Activated CD4-positive, alpha-beta T cell treated with anti-CD3 and anti-CD28 coated beads for 24 hours (primary cell): Measurements from ENCODE around the gene ACACA.

Source experiments
- DNase-seq, 2 donors: peaks; one replicate each; pipeline ENCODE4 v3.0.0-alpha.2; 2020; ENCODE audit warnings: low read depth in 2 of 2

The ACACA gene

GRCh38 chr17:37231887-37232286 lies 174.7 kb downstream of the ACACA start:
- no peak for DNase-seq

- no peak for DNase-seq
Observed at GRCh38 chr17:37230633-37231032, 176.0 kb downstream of the ACACA start.

- no peak for DNase-seq
Observed at GRCh38 chr17:37225465-37225864, 181.2 kb downstream of the ACACA start.

GRCh38 chr17:37221865-37222264 lies 184.8 kb downstream of the ACACA start:
- no peak for DNase-seq

- DNase-seq: no peak
Observed at GRCh38 chr17:37220607-37220953, 186.1 kb downstream of the ACACA start.

GRCh38 chr17:37219876-37220606 lies 186.6 kb downstream of the ACACA start:
- no peak for DNase-seq

- no peak for DNase-seq
Observed at GRCh38 chr17:37218849-37219248, 187.8 kb downstream of the ACACA start.

- DNase-seq: no peak
Observed at GRCh38 chr17:37214416-37214815, 192.2 kb downstream of the ACACA start.

GRCh38 chr17:37213927-37214326 lies 192.7 kb downstream of the ACACA start:
- no peak for DNase-seq

GRCh38 chr17:37212179-37212578 lies 194.5 kb downstream of the ACACA start:
- DNase-seq: no peak

- DNase-seq: no peak
Observed at GRCh38 chr17:37211136-37211535, 195.5 kb downstream of the ACACA start.

- no peak for DNase-seq
Observed at GRCh38 chr17:37207103-37207502, 199.5 kb downstream of the ACACA start.

- no peak for DNase-seq
Observed at GRCh38 chr17:37206299-37206698, 200.3 kb downstream of the ACACA start.

- no peak for DNase-seq
Observed at GRCh38 chr17:37200497-37200896, 206.1 kb downstream of the ACACA start.

- DNase-seq: no peak
Observed at GRCh38 chr17:37197336-37197735, 209.3 kb downstream of the ACACA start.

- no peak for DNase-seq
Observed at GRCh38 chr17:37194208-37194607, 212.4 kb downstream of the ACACA start.

GRCh38 chr17:37191219-37191618 lies 215.4 kb downstream of the ACACA start:
- no peak for DNase-seq

- no peak for DNase-seq
Observed at GRCh38 chr17:37190493-37190892, 216.1 kb downstream of the ACACA start.

- DNase-seq: no peak
Observed at GRCh38 chr17:37188157-37188556, 218.5 kb downstream of the ACACA start.

- no peak for DNase-seq
Observed at GRCh38 chr17:37187262-37187661, 219.4 kb downstream of the ACACA start.

GRCh38 chr17:37182786-37183465 lies 223.7 kb downstream of the ACACA start:
- DNase-seq: no peak

GRCh38 chr17:37180376-37180775 lies 226.3 kb downstream of the ACACA start:
- no peak for DNase-seq

- no peak for DNase-seq
Observed at GRCh38 chr17:37179893-37180292, 226.7 kb downstream of the ACACA start.
